Colonic mucosa (tissue), 4 donors: Measurements from ENCODE around the gene TMEM255A. TPM values are rescaled to one million over a fixed set of nuclear protein-coding genes. Genes with fewer than 3 reads are reported as not detected.

Experiments
- DNase-seq: peaks from one replicate; pipeline ENCODE4 v3.0.0-alpha.2; 2020
- H3K27ac ChIP-seq: fragments of 200-600 bp; one replicate; pipeline ENCODE4 v1.8.0; 2021
- H3K27me3 ChIP-seq: fragments of 200-600 bp; one replicate; pipeline ENCODE4 v1.8.0; 2021
- H3K36me3 ChIP-seq: fragments of 200-600 bp; one replicate; pipeline ENCODE4 v1.8.0; 2021
- H3K4me1 ChIP-seq: fragments of 200-600 bp; one replicate; pipeline ENCODE4 v1.8.0; 2021; ENCODE audit warnings: mild to moderate bottlenecking
- H3K4me3 ChIP-seq: fragments of 200-600 bp; one replicate; pipeline ENCODE4 v1.8.0; 2021
- H3K9ac ChIP-seq, 2 donors: one replicate each; pipeline ENCODE4 v1.7.0; 2013; ENCODE audit warnings: control low read depth in 2 of 2, low read depth in 2 of 2, low read length in 2 of 2
- H3K9me3 ChIP-seq: fragments of 200-600 bp; one replicate; pipeline ENCODE4 v1.8.0; 2021
- CTCF ChIP-seq: fragments of 200-600 bp; IDR thresholded peaks from one replicate; pipeline ENCODE4 v1.8.0; 2022; ENCODE audit warnings: antibody characterized with exemption, mild to moderate bottlenecking
- intact Hi-C: fragments of 100-400 bp; cut with DNase I; formaldehyde crosslinking; loops from one replicate; pipeline ENCODE4 v1.14.1; 2022
- total RNA-seq, 2 donors: library from RNA; stranded (reverse); fragmentation: NEBNext Ultra II Directional in 1 of 2; extraction: Animal tissue kit (Norgen Biotek cat#: 25700) in 1 of 2; gene quantifications; one replicate each; pipeline ENCODE4 v1.2.1, GENCODE V29; 2021
- donor health status: healthy.
- donor health status: DM: no; HTN: no; CAD: no.
- donor health status: DM: no; HTN: no; CAD: no.

TMEM255A gene
- total RNA-seq, 2 donors from 2014 or later, result 1.1 to 2.6 TPM

DNA sequence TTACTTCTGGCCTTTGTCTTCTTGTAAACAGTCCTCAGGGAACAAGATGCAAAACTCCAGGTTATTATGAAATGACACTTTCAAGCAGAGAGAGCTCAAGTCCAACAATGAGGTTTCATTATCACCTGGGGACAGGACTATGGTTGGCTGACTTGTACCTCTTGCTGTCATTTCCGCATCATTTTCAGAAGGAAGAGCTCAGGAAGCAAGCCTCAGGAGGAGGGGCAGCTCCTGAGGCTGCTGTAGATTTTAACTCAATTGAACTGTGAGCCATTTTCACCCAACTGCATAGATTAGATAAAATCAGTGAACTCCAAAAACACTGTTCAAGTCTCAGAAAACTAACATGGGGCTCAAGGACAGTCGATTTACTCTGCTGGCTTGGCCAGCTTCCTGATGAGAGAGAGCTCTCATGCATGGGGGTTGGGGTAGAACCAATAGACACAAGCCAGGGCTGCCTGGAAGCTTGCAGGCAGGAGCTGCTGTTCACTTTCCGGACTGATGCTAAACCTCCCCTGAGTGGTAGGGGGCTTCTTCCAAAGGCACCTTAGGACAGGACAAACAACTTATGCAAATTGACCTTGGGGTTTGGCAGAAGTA, 23.6 kb downstream of the TMEM255A start:
- no peaks in the 10 kb centered on the region for H3K4me1 ChIP-seq
- intact Hi-C loops, result no loop called here
- no peak overlapping the region for H3K27ac ChIP-seq
- no peak overlapping the region for H3K4me3 ChIP-seq
- H3K27me3 ChIP-seq, result no peaks in the 10 kb centered on the region
- no peak for DNase-seq
- H3K36me3 ChIP-seq, result no peaks in the 10 kb centered on the region
- no peaks in the 10 kb centered on the region for H3K9me3 ChIP-seq
- no peak for TF ChIP-seq CTCF
- H3K9ac ChIP-seq, result no peak overlapping the region

DNA sequence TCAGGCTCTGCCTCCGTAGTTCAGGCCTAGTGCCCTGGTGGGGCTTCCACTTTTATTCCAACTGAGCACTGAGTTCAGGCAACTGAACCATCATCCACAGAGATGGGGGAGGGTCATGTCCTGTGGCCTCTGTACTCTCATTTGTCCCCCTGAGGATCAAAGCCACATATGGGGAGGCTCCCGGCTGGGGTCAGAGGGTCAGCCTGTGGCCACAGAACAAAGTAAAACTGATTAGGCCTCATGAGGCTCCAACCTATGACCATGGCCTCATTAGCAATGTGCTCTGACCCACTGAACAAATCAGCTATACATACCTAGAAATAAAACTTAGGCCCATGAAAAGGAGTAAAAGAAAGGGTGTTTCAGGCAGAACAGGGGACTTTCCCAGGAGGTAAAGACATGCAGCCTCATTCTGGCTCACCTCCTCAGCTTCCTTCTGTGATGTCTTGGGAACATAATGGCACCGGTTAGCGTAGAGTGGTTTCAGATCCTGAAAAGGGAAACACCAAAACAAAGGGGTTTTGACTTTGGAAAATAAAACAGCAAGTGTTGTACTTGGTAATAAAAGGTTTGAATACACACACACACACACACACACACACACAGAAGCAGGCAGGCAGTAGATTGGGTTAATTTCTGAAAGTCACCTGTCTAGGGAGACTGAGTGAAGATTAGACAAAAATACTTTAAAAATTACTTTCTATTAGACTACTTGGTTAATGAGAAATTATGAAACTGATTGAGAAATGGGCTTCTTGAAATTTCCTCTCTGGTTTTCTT, 24.3 kb downstream of the TMEM255A start:
- DNase-seq, result no peak
- Histone ChIP-seq H3K36me3 (no peaks in the 10 kb centered on the region), H3K9me3 (no peaks in the 10 kb centered on the region), H3K4me3 (no peak overlapping the region), H3K4me1 (no peaks in the 10 kb centered on the region), H3K9ac (no peak overlapping the region), H3K27me3 (no peaks in the 10 kb centered on the region), H3K27ac (no peak overlapping the region)
- TF ChIP-seq CTCF, result no peak
- intact Hi-C loops, result no loop called here

GRCh38 chrX:120282697-120283096, 28.6 kb downstream of the TMEM255A start:
- H3K36me3 ChIP-seq, result no peaks in the 10 kb centered on the region
- DNase-seq, result no peak
- no peak for TF ChIP-seq CTCF
- H3K9me3 ChIP-seq, result no peaks in the 10 kb centered on the region
- H3K4me1 ChIP-seq, result no peaks in the 10 kb centered on the region
- H3K27ac ChIP-seq, result no peak overlapping the region
- H3K27me3 ChIP-seq, result no peaks in the 10 kb centered on the region
- intact Hi-C loops, result no loop called here
- H3K4me3 ChIP-seq, result no peak overlapping the region
- H3K9ac ChIP-seq, result no peak overlapping the region

GRCh38 chrX:120281761-120282160, 29.5 kb downstream of the TMEM255A start:
- H3K27me3 ChIP-seq, result no peaks in the 10 kb centered on the region
- no peaks in the 10 kb centered on the region for H3K36me3 ChIP-seq
- H3K4me3 ChIP-seq, result no peak overlapping the region
- no peaks in the 10 kb centered on the region for H3K4me1 ChIP-seq
- TF ChIP-seq CTCF, result no peak
- no peak overlapping the region for H3K9ac ChIP-seq
- no peak for DNase-seq
- no peak overlapping the region for H3K27ac ChIP-seq
- no peaks in the 10 kb centered on the region for H3K9me3 ChIP-seq
- intact Hi-C loops, result no loop called here

DNA sequence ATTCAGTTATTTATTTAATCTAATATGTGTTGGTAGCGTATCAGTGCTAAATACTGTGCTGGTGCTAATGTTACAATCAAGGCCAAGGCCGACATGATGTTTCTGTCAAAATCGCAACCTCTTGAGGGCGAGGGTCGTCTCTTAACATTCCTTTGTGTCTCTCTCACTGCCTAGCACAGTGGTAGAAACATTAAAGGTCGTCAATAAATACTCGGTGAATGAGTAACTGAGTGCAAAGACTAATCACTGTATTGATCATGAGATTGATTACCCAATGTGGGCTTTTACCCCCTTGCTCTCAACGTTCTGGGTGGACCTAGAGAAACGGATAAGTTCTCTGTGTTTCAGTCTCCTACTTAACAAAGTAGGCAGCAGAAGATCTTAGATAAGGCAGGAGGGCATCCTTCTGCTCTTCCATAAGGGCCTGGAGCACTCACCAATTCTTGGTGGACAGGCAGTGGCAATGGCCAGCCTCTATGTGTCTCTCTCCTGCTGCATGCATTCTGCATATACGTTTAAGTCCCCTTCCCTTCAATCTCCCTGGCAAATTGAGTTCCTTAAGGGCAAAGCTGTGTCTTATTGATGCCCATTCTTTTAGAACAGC, 30.1 kb downstream of the TMEM255A start:
- H3K27ac ChIP-seq, result no peak overlapping the region
- H3K27me3 ChIP-seq, result no peaks in the 10 kb centered on the region
- intact Hi-C loops, result no loop called here
- H3K4me1 ChIP-seq, result no peaks in the 10 kb centered on the region
- no peak for TF ChIP-seq CTCF
- H3K36me3 ChIP-seq, result no peaks in the 10 kb centered on the region
- no peak for DNase-seq
- no peak overlapping the region for H3K4me3 ChIP-seq
- no peaks in the 10 kb centered on the region for H3K9me3 ChIP-seq
- H3K9ac ChIP-seq, result no peak overlapping the region
